Karpas-422 (cell line): ENCODE data around the gene ADAMTSL1. TPM values are rescaled to one million over a fixed set of nuclear protein-coding genes. Genes with fewer than 3 reads are reported as not detected.

Source experiments
- DNase-seq: peaks from one replicate; pipeline ENCODE4 v3.0.0-alpha.2; 2015
- H2AFZ ChIP-seq: fragments of 200-600 bp; sonication (generic); 2 replicates; pipeline ENCODE4 v1.6.1; 2014; ENCODE audit warnings: antibody characterized with exemption, low read length, mixed read lengths
- H3K27ac ChIP-seq: fragments of 200-600 bp; sonication (generic); 2 replicates; pipeline ENCODE4 v1.5.1; 2014; ENCODE audit warnings: mild to moderate bottlenecking, low read length, moderate library complexity
- H3K27me3 ChIP-seq: fragments of 200-600 bp; sonication (generic); 2 replicates; pipeline ENCODE4 v1.6.1; 2014; ENCODE audit warnings: low read length, mixed read lengths
- H3K36me3 ChIP-seq: fragments of 200-600 bp; sonication (generic); 2 replicates; pipeline ENCODE4 v1.6.1; 2014; ENCODE audit warnings: low read length, mixed read lengths; ENCODE audit not compliant: insufficient read depth
- H3K4me1 ChIP-seq: fragments of 200-600 bp; sonication (generic); 2 replicates; pipeline ENCODE4 v1.6.1; 2014; ENCODE audit warnings: mild to moderate bottlenecking, low read length, mixed read lengths
- H3K4me2 ChIP-seq: fragments of 200-600 bp; sonication (generic); 2 replicates; pipeline ENCODE4 v1.6.1; 2014; ENCODE audit warnings: low read length, low read depth, mild to moderate bottlenecking; ENCODE audit not compliant: poor library complexity, severe bottlenecking
- H3K4me3 ChIP-seq: fragments of 200-600 bp; sonication (generic); 2 replicates; pipeline ENCODE4 v1.5.1; 2014; ENCODE audit warnings: mild to moderate bottlenecking, antibody characterized with exemption, low read length, mixed read lengths
- H3K79me2 ChIP-seq: fragments of 200-600 bp; sonication (generic); 2 replicates; pipeline ENCODE4 v1.6.1; 2014; ENCODE audit warnings: mild to moderate bottlenecking, low read length, mixed read lengths
- H3K9ac ChIP-seq: fragments of 200-600 bp; sonication (generic); 2 replicates; pipeline ENCODE4 v1.6.0; 2014; ENCODE audit warnings: low read length
- H3K9me2 ChIP-seq: fragments of 200-600 bp; sonication (generic), shearing (Covaris generic); replicated peaks from 2 replicates; pipeline ENCODE4 v1.6.0; 2014; ENCODE audit warnings: mild to moderate bottlenecking, low read length, moderate library complexity; ENCODE audit not compliant: insufficient read depth
- H3K9me3 ChIP-seq: fragments of 300-700, 200-600 bp; sonication (generic); 2 replicates; pipeline ENCODE4 v1.6.1; 2014; ENCODE audit warnings: low read length, mixed read lengths
- H4K20me1 ChIP-seq: fragments of 200-600 bp; sonication (generic); 2 replicates; pipeline ENCODE4 v1.6.1; 2014; ENCODE audit warnings: mild to moderate bottlenecking, antibody characterized with exemption, low read length, low read depth; ENCODE audit not compliant: insufficient read depth
- total RNA-seq: library from RNA; depleted of rRNA; stranded (reverse); fragments of >200 nt; shearing (Covaris generic); gene quantifications from 2 replicates; pipeline ENCODE4 v1.2.3, GENCODE V29; 2014; ENCODE audit warnings: low replicate concordance

Gene ADAMTSL1
- total RNA-seq, 1 experiment from 2014 or later: 8.2 TPM

DNA sequence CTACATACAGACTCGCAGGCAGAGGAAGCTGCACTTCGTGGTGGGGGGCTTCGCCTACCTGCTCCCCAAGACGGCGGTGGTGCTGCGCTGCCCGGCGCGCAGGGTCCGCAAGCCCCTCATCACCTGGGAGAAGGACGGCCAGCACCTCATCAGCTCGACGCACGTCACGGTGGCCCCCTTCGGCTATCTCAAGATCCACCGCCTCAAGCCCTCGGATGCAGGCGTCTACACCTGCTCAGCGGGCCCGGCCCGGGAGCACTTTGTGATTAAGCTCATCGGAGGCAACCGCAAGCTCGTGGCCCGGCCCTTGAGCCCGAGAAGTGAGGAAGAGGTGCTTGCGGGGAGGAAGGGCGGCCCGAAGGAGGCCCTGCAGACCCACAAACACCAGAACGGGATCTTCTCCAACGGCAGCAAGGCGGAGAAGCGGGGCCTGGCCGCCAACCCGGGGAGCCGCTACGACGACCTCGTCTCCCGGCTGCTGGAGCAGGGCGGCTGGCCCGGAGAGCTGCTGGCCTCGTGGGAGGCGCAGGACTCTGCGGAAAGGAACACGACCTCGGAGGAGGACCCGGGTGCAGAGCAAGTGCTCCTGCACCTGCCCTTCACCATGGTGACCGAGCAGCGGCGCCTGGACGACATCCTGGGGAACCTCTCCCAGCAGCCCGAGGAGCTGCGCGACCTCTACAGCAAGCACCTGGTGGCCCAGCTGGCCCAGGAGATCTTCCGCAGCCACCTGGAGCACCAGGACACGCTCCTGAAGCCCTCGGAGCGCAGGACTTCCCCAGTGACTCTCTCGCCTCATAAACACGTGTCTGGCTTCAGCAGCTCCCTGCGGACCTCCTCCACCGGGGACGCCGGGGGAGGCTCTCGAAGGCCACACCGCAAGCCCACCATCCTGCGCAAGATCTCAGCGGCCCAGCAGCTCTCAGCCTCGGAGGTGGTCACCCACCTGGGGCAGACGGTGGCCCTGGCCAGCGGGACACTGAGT is 303.2 kb downstream of the ADAMTSL1 start:
- H3K9me2 ChIP-seq: no peaks in the 10 kb centered on the region
- no peak overlapping the region for H3K27ac ChIP-seq
- no peaks in the 10 kb centered on the region for H4K20me1 ChIP-seq
- H2AFZ ChIP-seq: no peak overlapping the region
- no peaks in the 10 kb centered on the region for H3K79me2 ChIP-seq
- DNase-seq: no peak
- no peak overlapping the region for H3K9ac ChIP-seq
- H3K27me3 ChIP-seq: no peaks in the 10 kb centered on the region
- H3K9me3 ChIP-seq: no peaks in the 10 kb centered on the region
- no peaks in the 10 kb centered on the region for H3K4me1 ChIP-seq
- H3K36me3 ChIP-seq: no peaks in the 10 kb centered on the region
- H3K4me2 ChIP-seq: no peak overlapping the region
- no peak overlapping the region for H3K4me3 ChIP-seq

DNA sequence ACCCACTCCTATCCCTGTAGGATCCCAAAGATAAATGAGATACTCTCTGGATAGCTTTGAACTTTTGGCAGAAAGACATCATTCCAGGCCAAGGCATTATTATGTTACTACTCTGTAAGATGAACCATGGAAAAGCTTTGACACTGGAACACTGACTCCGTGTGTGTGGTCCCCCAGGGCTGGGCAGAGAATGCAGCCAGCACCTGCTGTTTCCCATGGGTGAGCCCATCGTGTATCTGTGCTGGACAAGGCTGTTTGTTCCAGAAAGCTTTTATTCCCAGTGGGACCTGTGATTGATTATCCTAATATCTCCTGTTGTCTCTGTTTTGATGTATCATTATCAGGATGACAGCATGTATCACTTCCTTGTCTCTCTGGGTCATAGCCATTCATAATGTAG is 304.2 kb downstream of the ADAMTSL1 start:
- H3K4me2 ChIP-seq: no peak overlapping the region
- no peaks in the 10 kb centered on the region for H3K9me3 ChIP-seq
- H3K9me2 ChIP-seq: no peaks in the 10 kb centered on the region
- no peaks in the 10 kb centered on the region for H3K4me1 ChIP-seq
- no peaks in the 10 kb centered on the region for H3K27me3 ChIP-seq
- H4K20me1 ChIP-seq: no peaks in the 10 kb centered on the region
- no peaks in the 10 kb centered on the region for H3K79me2 ChIP-seq
- DNase-seq: no peak
- no peak overlapping the region for H3K4me3 ChIP-seq
- H3K27ac ChIP-seq: no peak overlapping the region
- H2AFZ ChIP-seq: no peak overlapping the region
- no peak overlapping the region for H3K9ac ChIP-seq
- no peaks in the 10 kb centered on the region for H3K36me3 ChIP-seq

DNA sequence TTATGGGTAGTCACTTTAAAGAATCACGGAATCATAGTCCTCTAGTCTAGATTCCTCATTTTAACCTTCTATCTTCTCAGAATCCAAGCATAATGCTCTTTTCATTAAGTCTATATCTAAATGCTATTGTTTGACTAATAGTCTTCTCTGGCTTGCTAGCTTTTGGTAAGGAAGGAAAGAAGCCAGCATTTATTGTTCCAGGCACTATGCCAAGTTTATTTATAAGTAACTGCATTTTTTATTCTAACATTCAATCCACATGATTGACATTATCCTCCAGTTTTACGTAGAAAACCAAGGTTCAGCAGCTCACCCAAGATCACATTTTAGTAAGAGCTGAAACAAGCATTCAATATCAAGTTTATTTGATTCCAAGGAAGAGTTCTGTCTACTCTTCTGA is 304.9 kb downstream of the ADAMTSL1 start:
- no peak overlapping the region for H2AFZ ChIP-seq
- no peaks in the 10 kb centered on the region for H3K4me1 ChIP-seq
- H3K9me3 ChIP-seq: no peaks in the 10 kb centered on the region
- no peaks in the 10 kb centered on the region for H3K36me3 ChIP-seq
- H3K4me3 ChIP-seq: no peak overlapping the region
- no peak overlapping the region for H3K4me2 ChIP-seq
- no peak overlapping the region for H3K9ac ChIP-seq
- H3K27ac ChIP-seq: no peak overlapping the region
- no peaks in the 10 kb centered on the region for H3K27me3 ChIP-seq
- DNase-seq: no peak
- H4K20me1 ChIP-seq: no peaks in the 10 kb centered on the region
- H3K9me2 ChIP-seq: no peaks in the 10 kb centered on the region
- H3K79me2 ChIP-seq: no peaks in the 10 kb centered on the region

DNA sequence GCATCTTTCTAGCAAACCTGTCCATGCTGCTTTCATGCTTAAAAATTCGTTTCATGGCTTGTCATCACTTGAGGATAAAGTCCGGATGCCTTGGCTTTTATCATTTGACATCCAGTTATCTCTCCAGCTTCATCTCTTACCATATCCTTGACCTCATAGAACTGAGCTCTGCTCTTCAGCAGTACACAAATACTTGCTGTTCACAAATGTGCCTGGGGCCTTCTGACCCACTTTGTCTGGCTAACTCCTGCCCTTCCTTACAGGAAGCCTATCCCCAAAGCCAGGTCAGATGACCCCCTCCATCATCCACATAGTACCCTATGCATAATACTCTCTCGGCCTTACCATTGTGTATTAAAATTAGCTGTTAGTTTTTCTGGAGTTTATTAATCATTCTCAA is 310.0 kb downstream of the ADAMTSL1 start:
- Histone ChIP-seq H3K79me2 (no peaks in the 10 kb centered on the region), H3K4me3 (no peak overlapping the region), H3K36me3 (no peaks in the 10 kb centered on the region), H3K4me2 (no peak overlapping the region), H3K9ac (no peak overlapping the region), H3K9me3 (no peaks in the 10 kb centered on the region), H4K20me1 (no peaks in the 10 kb centered on the region), H2AFZ (no peak overlapping the region), H3K27ac (no peak overlapping the region), H3K9me2 (no peaks in the 10 kb centered on the region), H3K4me1 (no peaks in the 10 kb centered on the region), H3K27me3 (no peaks in the 10 kb centered on the region)
- DNase-seq: no peak

DNA sequence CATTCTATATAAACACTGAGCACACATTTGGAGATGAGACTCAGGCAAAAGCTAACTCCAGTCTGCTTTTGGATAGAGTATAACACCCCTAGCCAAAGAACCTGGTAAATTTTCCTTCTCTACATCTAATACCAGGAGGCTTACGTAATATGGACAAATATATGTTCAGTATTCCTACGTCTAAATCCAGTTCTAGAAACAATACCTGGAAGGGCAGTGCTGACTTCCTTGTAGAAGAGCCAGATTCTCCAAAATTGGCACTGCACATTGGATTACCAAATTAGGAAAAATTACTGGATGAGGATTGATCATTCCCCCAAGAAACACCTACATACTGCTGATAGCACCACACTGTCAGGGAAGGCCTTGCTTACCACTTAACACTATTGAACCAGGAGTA is 311.7 kb downstream of the ADAMTSL1 start:
- DNase-seq: no peak
- Histone ChIP-seq H3K4me3 (no peak overlapping the region), H3K4me1 (no peaks in the 10 kb centered on the region), H3K9me3 (no peaks in the 10 kb centered on the region), H3K27me3 (no peaks in the 10 kb centered on the region), H3K9me2 (no peaks in the 10 kb centered on the region), H3K27ac (no peak overlapping the region), H3K4me2 (no peak overlapping the region), H3K9ac (no peak overlapping the region), H2AFZ (no peak overlapping the region), H4K20me1 (no peaks in the 10 kb centered on the region), H3K36me3 (no peaks in the 10 kb centered on the region), H3K79me2 (no peaks in the 10 kb centered on the region)

DNA sequence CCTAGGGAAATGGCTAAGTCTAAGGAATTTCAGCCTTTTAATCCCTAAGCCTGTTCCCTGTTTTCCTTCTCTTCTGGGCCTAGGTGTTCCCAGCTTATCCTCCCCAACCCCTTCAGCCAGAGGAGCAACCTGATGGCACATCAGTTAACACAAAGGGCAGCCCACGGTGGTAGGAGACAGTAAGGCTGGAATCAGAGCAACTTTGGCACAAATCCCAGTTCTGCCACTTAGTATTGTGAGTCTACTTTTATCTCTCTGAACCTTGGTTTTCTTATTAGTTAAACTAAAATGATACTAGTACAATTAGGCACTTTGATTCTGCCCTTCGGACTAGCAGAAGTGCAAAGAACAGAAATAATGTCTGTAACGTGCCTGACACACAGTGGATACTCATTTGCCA is 312.2 kb downstream of the ADAMTSL1 start:
- H3K9me3 ChIP-seq: no peaks in the 10 kb centered on the region
- H3K36me3 ChIP-seq: no peaks in the 10 kb centered on the region
- no peak overlapping the region for H3K9ac ChIP-seq
- H3K4me1 ChIP-seq: no peaks in the 10 kb centered on the region
- no peak overlapping the region for H3K27ac ChIP-seq
- no peak overlapping the region for H3K4me3 ChIP-seq
- no peaks in the 10 kb centered on the region for H3K9me2 ChIP-seq
- no peak overlapping the region for H2AFZ ChIP-seq
- H3K27me3 ChIP-seq: no peaks in the 10 kb centered on the region
- H4K20me1 ChIP-seq: no peaks in the 10 kb centered on the region
- no peak overlapping the region for H3K4me2 ChIP-seq
- DNase-seq: no peak
- no peaks in the 10 kb centered on the region for H3K79me2 ChIP-seq

DNA sequence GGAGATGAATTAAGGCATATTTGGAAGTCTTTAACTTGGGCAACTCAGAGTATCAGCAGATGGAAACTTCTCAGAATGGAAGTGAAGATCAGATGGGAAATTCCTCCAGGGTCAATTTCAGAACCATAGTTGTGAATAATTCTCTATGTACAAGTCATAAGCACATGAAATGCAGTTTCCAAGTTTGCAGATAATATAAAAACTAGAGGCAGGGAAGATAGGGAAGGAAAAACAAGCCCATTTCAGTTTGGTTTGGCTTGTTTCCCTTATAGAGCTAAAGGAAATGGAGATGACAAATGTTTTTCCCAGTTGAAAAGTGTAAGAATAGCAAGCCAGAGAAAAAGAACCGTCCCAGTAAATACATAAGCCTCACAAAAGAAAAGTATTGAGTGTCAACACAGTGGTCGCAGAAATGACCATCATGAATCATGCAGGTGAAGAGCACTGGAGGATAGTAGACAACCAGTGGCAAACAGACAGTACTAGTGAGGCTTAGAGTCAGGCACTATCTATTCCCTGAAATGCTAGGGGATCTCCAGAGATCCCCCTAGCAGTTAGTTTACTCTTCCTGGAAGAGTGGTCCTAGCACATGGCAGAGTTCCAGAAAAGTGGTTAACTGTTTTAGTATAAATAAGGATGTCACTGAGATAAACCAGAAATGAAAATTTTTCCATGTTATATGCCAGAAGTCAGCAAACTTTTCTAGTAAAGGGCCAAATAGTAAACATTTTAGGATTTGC is 313.1 kb downstream of the ADAMTSL1 start:
- no peak for DNase-seq
- no peak overlapping the region for H3K27ac ChIP-seq
- no peaks in the 10 kb centered on the region for H3K4me1 ChIP-seq
- no peak overlapping the region for H2AFZ ChIP-seq
- H3K4me2 ChIP-seq: no peak overlapping the region
- H3K4me3 ChIP-seq: no peak overlapping the region
- H4K20me1 ChIP-seq: no peaks in the 10 kb centered on the region
- no peaks in the 10 kb centered on the region for H3K36me3 ChIP-seq
- no peak overlapping the region for H3K9ac ChIP-seq
- no peaks in the 10 kb centered on the region for H3K9me2 ChIP-seq
- H3K27me3 ChIP-seq: no peaks in the 10 kb centered on the region
- no peaks in the 10 kb centered on the region for H3K9me3 ChIP-seq
- no peaks in the 10 kb centered on the region for H3K79me2 ChIP-seq

DNA sequence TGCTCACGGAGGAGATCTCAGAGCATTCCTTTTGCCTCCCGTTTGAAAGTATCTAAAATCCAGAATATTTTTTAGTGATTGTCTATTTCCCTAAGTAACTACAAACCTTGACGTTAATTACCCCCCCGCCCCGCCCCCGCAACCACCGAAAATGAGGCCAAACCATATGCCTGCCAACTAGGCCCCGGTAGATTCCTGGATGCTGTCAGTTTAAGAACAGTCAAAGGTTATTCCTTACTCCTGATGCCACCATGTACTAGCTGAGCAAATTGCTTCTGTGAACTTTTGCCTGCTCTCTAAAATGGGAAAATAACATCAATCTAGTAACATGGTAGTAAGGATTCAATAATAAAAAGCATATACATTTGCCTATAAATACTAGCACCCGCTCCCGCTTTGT is 314.3 kb downstream of the ADAMTSL1 start:
- H3K36me3 ChIP-seq: no peaks in the 10 kb centered on the region
- H2AFZ ChIP-seq: no peak overlapping the region
- H3K4me3 ChIP-seq: no peak overlapping the region
- no peaks in the 10 kb centered on the region for H3K4me1 ChIP-seq
- H3K4me2 ChIP-seq: no peak overlapping the region
- no peak overlapping the region for H3K27ac ChIP-seq
- H3K79me2 ChIP-seq: no peaks in the 10 kb centered on the region
- DNase-seq: no peak
- no peaks in the 10 kb centered on the region for H3K9me2 ChIP-seq
- no peak overlapping the region for H3K9ac ChIP-seq
- no peaks in the 10 kb centered on the region for H3K27me3 ChIP-seq
- no peaks in the 10 kb centered on the region for H4K20me1 ChIP-seq
- no peaks in the 10 kb centered on the region for H3K9me3 ChIP-seq
